Activated CD8-positive, alpha-beta T cell treated with anti-CD3 and anti-CD28 coated beads for 36 hours (primary cell): ENCODE results near the gene ASH1L. TPM values are rescaled to one million over a fixed set of nuclear protein-coding genes. Genes with fewer than 3 reads are reported as not detected.
A peak's percentile ranks its signal among the peaks of the same experiment; 100 is the strongest.
"Not testable (repeated sequence)": the region's sequence is repeated elsewhere in the genome, so short reads cannot be mapped to it uniquely, and the experiment has no call there.

ENCODE experiments used
- ATAC-seq: fragments of 200-7000 bp; cut with Tn5 transposase; one replicate; pipeline ENCODE4 v1.10.0; 2021; ENCODE audit warnings: mild to moderate bottlenecking, moderate library complexity
- CTCF ChIA-PET: fragments of 350-600 bp; sonication (Branson Sonifier 250); formaldehyde crosslinking; loops from one replicate; lab custom pipeline; 2021; ENCODE audit warnings: antibody characterized with exemption; lab: Charles Lee
- POLR2A ChIA-PET: fragments of 350-600 bp; sonication (Branson Sonifier 250); formaldehyde crosslinking; loops from one replicate; lab custom pipeline; 2021; ENCODE audit warnings: antibody characterized with exemption; lab: Charles Lee
- DNase-seq: peaks from one replicate; pipeline ENCODE4 v3.0.0-alpha.2; 2020
- H3K27ac Mint-ChIP-seq: one replicate; pipeline ENCODE4 v1.8.0; 2021; ENCODE audit warnings: mild to moderate bottlenecking, mixed read lengths
- H3K27me3 Mint-ChIP-seq: one replicate; pipeline ENCODE4 v1.8.0; 2021; ENCODE audit warnings: mixed read lengths
- H3K36me3 Mint-ChIP-seq: one replicate; pipeline ENCODE4 v1.8.0; 2021; ENCODE audit warnings: low read depth, mixed read lengths
- H3K4me1 Mint-ChIP-seq: one replicate; pipeline ENCODE4 v1.8.0; 2021; ENCODE audit warnings: low read depth, mixed read lengths
- H3K4me3 Mint-ChIP-seq: one replicate; pipeline ENCODE4 v1.8.0; 2021; ENCODE audit warnings: mild to moderate bottlenecking, moderate library complexity, mixed read lengths
- H3K9me3 Mint-ChIP-seq: one replicate; pipeline ENCODE4 v1.8.0; 2021; ENCODE audit warnings: mixed read lengths
- intact Hi-C: fragments of 100-400 bp; cut with micrococcal nuclease; formaldehyde crosslinking; loops from one replicate; pipeline ENCODE4 v1.10.0; 2022
- total RNA-seq, 2 experiments: library from RNA; stranded (reverse); gene quantifications; one replicate each; pipeline ENCODE4 v1.2.3, GENCODE V29; 2021
- TF ChIP-seq, protein P1 (sequence below): fragments of 200-600 bp; IDR thresholded peaks from one replicate; pipeline ENCODE4 v1.8.0; 2022; ENCODE audit warnings: antibody characterized with exemption, mild to moderate bottlenecking

Gene ASH1L
- total RNA-seq, 2 experiments from 2014 or later: 30.3 to 31.6 TPM

DNA sequence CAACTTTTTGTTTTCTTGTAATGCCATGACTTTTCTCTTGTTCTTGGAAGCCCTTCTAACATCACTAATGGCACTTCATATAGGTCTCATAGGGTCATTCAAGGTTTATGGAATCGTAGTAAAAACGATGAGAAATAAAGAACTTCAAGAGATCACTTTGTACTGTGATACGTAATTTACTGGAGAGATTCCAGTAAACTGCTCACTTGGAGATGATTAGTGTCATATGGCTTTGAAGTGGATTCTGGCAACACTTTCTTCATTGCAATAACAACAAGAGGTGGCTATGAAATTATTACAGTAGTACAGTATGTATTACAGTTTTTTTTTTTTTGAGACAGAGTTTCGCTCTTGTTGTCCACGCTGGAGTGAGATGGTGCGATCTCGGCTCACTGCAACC lies 138.5 kb downstream of the ASH1L start:
- CTCF ChIA-PET: no interaction called here
- peaks cover 8% of the 10 kb centered on the region for H3K36me3 Mint-ChIP-seq
- no peaks in the 10 kb centered on the region for H3K27me3 Mint-ChIP-seq
- no peak overlapping the region for H3K27ac Mint-ChIP-seq
- POLR2A ChIA-PET: no interaction called here
- peaks cover 10% of the 10 kb centered on the region for H3K4me1 Mint-ChIP-seq
- ATAC-seq: no peak
- intact Hi-C loops: no loop called here
- no peak for DNase-seq
- H3K9me3 Mint-ChIP-seq: no peaks in the 10 kb centered on the region
- no peak overlapping the region for H3K4me3 Mint-ChIP-seq
- TF ChIP-seq, protein P1, sequence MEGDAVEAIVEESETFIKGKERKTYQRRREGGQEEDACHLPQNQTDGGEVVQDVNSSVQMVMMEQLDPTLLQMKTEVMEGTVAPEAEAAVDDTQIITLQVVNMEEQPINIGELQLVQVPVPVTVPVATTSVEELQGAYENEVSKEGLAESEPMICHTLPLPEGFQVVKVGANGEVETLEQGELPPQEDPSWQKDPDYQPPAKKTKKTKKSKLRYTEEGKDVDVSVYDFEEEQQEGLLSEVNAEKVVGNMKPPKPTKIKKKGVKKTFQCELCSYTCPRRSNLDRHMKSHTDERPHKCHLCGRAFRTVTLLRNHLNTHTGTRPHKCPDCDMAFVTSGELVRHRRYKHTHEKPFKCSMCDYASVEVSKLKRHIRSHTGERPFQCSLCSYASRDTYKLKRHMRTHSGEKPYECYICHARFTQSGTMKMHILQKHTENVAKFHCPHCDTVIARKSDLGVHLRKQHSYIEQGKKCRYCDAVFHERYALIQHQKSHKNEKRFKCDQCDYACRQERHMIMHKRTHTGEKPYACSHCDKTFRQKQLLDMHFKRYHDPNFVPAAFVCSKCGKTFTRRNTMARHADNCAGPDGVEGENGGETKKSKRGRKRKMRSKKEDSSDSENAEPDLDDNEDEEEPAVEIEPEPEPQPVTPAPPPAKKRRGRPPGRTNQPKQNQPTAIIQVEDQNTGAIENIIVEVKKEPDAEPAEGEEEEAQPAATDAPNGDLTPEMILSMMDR: no peak

DNA sequence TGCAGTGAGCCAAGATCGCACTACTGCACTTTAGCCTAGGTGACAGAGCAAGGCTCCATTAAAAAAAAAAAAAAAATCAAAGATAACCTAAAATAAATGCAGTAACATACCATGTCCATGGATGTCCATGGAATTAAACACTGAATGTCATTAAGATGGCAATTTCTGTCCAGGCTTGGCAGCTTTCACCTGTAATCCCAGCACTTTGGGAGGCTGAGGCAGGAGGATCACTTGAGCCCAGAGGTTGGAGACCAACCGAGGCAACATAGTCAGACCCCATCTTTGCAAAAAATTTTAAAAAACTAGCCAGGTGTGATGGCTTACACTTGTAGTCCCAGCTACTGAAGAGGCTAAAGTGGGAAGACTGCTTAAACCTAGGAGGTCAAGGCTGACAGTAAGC lies 141.8 kb downstream of the ASH1L start:
- H3K4me1 Mint-ChIP-seq: peaks cover 10% of the 10 kb centered on the region
- no peaks in the 10 kb centered on the region for H3K27me3 Mint-ChIP-seq
- no peaks in the 10 kb centered on the region for H3K9me3 Mint-ChIP-seq
- TF ChIP-seq, protein P1: no peak
- peaks cover 8% of the 10 kb centered on the region for H3K36me3 Mint-ChIP-seq
- H3K4me3 Mint-ChIP-seq: no peak overlapping the region
- ATAC-seq: no peak
- CTCF ChIA-PET: interaction anchor here (0.6 kb wide), 1 partner anchor 12 kb away, joined by 3 read pairs; no protein-coding TSS in a partner anchor
- intact Hi-C loops: no loop called here
- DNase-seq: no peak
- POLR2A ChIA-PET: no interaction called here
- H3K27ac Mint-ChIP-seq: no peak overlapping the region

DNA sequence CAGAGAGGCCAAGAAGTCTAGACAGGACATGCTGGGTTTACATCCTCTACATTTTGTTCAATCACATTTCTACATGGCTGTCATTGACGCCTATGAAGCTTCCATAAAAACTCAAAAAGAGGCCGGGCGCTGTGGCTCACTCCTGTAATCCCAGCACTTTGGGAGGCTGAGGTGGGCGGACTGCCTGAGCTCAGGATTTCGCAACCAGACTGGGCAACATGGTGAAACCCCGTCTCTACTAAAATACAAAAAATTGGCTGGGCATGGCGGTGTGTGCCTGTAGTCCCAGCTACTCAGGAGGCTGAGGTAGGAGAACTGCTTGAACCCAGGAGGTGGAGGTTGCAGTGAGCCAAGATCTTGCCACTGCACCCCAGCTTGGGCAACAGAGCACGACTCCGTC lies 150.8 kb downstream of the ASH1L start:
- H3K9me3 Mint-ChIP-seq, H3K4me1 Mint-ChIP-seq, intact Hi-C loops, DNase-seq, H3K4me3 Mint-ChIP-seq, H3K27me3 Mint-ChIP-seq, ATAC-seq: not testable (repeated sequence)
- Mint-ChIP-seq H3K27ac (peak overlapping the region; percentile 52), H3K36me3 (peaks cover 17% of the 10 kb centered on the region)
- ChIA-PET CTCF (interaction anchor here (1.2 kb wide), 1 partner anchor 21 kb away, joined by 4 read pairs; no protein-coding TSS in a partner anchor), POLR2A (interaction anchor here (0.9 kb wide), 1 partner anchor 33 kb away, joined by 4 read pairs; no protein-coding TSS in a partner anchor)

DNA sequence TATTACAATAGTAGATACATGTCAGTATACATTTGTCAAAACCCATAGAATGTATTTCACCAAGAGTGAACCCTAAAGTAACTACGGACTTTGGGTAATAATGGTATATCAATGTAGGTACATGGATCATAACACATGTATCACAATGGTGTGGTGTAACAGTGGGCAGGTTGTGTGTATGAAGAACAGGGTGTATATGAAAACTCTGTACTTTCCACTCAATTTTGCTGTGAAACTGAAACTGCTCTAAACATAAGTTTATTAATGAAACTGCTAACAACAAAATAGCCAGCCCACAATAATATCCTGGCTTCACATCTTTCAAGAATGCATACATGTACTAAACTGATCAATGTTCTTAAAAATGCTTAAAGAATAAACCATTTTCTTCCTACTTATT lies 151.7 kb downstream of the ASH1L start:
- peaks cover 17% of the 10 kb centered on the region for H3K36me3 Mint-ChIP-seq
- no peak for DNase-seq
- no peaks in the 10 kb centered on the region for H3K4me1 Mint-ChIP-seq
- ChIA-PET CTCF (no interaction called here), POLR2A (no interaction called here)
- no peaks in the 10 kb centered on the region for H3K27me3 Mint-ChIP-seq
- ATAC-seq: no peak
- no peak overlapping the region for H3K4me3 Mint-ChIP-seq
- H3K9me3 Mint-ChIP-seq: no peaks in the 10 kb centered on the region
- TF ChIP-seq, protein P1: no peak
- H3K27ac Mint-ChIP-seq: no peak overlapping the region
- intact Hi-C loops: no loop called here

DNA sequence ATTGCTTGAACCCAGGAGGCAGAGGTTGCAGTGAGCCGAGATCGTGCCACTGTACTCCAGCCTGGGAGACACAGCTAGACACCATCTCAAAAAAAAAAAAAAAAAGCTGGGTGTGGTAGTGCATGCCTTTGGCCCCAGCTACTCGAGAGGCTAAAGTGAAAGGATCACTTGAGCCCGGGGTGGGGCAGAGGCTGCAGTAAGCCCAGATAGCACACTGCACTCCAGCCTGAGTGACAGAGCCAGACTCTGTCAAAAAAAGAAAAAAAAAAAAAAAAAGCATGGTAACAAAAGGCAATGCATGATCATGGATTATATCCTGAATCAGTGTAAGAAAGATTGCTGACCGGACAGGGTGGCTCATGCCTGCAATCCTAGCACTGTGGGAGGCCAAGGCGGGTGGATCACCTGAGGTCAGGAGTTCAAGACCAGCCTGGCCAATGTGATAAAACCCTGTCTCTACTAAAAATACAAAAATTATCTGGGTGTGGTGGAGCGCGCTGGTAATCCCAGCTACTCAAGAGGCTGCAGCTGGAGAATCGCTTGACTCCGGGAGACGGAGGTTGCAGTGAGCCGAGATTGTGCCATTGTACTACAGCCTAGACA lies 165.6 kb downstream of the ASH1L start:
- H3K4me3 Mint-ChIP-seq: no peak overlapping the region
- intact Hi-C loops: no loop called here
- ATAC-seq (no peak), DNase-seq (no peak)
- H3K27ac Mint-ChIP-seq: no peak overlapping the region
- TF ChIP-seq, protein P1: no peak
- ChIA-PET POLR2A (interaction anchor here (1.7 kb wide), 1 partner anchor 9 kb away, joined by 3 read pairs; no protein-coding TSS in a partner anchor), CTCF (interaction anchor here (1.3 to 1.6 kb wide), 2 partner anchors 16 to 158 kb away, joined by 3 read pairs; no protein-coding TSS in a partner anchor)
- H3K9me3 Mint-ChIP-seq: peaks cover 2% of the 10 kb centered on the region
- no peaks in the 10 kb centered on the region for H3K4me1 Mint-ChIP-seq
- H3K27me3 Mint-ChIP-seq: no peaks in the 10 kb centered on the region
- H3K36me3 Mint-ChIP-seq: peaks cover 23% of the 10 kb centered on the region
